Measurements from ENCODE around the gene WDR45B. TPM values are rescaled to one million over a fixed set of nuclear protein-coding genes. Genes with fewer than 3 reads are reported as not detected.

The WDR45B gene
- total RNA-seq, 1 donor from 2014 or later = 65.3 TPM

DNA sequence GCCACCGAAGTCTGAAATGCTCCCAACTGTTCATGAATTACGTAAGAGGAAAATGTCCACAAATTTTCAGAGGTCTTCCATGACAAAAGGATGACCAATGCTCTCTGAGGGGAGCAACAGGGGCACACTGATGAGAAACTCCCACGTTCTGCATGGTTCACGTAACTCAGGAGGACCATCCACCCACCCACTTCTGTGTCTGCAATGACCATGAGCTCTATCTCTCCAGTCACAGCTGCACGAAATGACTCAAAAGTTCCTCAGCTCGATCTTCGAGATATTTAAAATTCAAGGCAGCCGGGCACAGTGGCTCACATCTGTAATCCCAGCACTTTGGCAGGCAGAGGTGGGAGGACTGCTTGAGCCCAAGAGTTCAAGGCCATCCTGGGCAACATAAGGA, 15.8 kb downstream of the WDR45B start:
- no peak for DNase-seq (ENCODE audit: low spot score)

DNA sequence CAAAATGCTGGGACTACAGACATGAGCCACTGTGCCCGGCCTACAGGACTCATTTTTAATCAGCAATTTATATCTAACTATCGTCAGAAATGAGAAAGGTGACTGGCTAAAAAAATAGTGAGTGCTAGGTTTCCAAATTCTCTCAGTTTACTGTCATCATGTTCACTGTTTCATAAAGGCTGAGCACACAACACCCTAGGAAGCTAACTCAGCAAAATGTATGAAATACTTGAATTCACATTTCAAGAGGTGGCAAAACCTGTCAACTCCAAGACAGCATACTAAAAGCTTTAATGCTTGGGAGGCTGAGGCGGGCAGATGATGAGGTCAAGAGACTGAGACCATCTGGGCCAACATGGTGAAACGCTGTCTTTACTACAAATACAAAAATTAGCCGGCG, 16.7 kb downstream of the WDR45B start:
- no peak for DNase-seq (ENCODE audit: low spot score)

DNA sequence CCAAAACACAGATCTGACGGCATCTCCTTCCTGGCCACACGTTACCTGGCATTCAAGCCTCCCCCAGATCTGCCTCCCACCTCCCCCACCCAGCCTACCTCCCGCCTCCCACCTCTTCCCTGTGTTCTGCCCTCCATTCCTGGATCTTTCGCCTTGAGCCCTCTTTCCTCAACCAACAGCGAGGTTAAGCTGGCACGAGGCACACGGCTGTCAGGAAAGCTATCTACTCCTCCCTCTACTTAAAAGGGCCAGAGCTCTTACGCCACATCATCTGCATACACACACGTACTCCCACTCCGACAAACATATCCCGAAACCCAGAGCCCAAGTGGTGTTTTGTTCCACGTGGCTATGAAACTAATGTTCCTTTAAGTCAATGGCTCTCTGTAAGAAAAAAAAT, 18.0 kb downstream of the WDR45B start:
- no peak for DNase-seq (ENCODE audit: low spot score)

DNA sequence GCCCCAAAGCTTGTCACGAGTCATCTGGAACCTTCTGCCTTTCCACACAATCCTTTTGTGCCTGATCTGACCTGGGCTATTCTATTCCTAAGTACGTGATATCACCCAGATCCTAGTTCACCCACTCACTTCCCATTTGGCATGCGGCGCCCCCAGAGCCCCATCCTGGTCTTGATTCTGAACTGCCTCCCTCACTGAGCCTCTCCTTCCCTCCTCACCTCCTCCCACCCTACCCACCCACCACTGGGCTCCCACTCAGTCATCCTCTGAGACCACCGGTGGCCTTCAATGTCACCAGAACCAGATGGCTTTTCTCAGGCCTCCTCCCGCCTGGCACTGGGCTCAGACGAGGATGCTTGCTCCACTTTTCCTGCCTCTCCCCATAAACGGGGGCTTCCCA, 18.5 kb downstream of the WDR45B start:
- DNase-seq (ENCODE audit: low spot score) = no peak

DNA sequence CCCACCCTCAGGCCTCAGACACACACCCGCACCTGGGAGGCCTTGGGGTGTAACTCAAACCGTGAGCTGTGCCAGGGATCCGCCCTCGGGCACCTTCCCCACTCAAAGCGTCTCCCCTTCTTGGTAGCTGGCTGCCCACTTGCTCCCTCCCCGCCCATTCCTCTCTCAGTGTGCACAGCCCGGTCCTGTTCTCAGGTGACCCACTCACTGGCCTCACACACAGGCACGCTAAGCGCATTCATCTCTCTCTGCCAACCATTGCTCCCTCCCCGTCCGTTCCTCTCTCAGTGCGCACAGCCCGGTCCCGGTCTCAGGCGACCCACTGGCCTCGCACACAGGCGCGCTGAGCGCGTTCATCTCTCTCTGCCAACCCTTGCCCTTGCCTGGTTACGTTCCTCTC, 20.8 kb downstream of the WDR45B start:
- DNase-seq (ENCODE audit: low spot score) = no peak

DNA sequence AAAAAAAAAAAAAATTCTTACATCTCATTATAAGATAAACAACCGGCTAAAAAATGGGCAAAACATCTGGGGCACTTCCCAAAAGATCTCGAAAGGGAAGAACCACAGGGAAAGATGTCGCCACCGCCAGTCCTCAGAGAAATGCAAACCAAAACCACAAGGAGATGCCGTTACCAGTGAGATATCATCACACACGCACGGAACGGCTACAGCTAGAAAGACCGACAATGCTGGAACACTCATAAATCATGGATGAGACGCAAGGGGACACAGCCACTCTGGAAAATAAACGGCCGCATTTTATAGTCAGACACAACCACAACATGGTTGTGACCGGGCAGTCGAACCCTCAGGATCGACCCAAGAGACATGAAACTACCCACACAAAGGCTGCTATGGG, 24.5 kb downstream of the WDR45B start:
- no peak for DNase-seq (ENCODE audit: low spot score)

DNA sequence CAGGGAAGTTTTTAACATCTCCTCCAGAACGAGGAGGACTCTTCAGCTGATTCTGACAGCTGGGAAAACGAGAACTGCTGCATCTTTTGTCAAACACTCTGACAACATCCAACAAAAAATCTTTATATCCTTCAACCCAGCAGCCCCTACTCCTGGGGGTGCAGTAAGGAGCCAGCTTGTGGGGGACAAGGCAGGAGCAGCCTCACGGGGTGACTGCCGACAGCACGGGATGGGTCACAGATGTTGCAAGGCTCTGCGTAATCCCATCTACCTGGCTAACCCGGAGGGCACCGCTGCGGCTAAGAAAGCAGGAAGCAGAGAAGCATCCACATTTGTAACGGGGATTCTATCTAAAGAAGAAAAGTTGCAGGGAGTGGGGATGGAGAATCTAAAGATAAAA, 28.6 kb downstream of the WDR45B start:
- DNase-seq (ENCODE audit: low spot score) = no peak

DNA sequence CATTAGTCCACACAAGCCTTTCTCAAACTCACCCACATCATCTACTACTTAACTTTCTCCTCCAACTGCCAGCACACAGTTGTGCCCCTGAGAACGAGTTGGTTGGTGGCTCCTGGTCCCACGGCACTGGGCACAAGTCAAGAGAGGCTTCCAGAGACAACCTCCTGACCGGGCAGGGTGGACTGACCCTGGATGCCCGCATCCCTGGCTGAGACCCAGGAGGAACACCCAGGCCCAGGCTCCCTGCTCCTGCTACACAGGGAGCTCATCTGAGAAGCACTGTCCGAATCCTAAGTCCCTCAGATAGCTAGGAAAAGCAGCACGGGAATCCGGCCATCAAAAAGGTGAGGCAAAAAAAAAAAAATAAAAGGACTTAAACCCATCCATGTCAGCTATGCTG, 29.0 kb downstream of the WDR45B start:
- no peak for DNase-seq (ENCODE audit: low spot score)

DNA sequence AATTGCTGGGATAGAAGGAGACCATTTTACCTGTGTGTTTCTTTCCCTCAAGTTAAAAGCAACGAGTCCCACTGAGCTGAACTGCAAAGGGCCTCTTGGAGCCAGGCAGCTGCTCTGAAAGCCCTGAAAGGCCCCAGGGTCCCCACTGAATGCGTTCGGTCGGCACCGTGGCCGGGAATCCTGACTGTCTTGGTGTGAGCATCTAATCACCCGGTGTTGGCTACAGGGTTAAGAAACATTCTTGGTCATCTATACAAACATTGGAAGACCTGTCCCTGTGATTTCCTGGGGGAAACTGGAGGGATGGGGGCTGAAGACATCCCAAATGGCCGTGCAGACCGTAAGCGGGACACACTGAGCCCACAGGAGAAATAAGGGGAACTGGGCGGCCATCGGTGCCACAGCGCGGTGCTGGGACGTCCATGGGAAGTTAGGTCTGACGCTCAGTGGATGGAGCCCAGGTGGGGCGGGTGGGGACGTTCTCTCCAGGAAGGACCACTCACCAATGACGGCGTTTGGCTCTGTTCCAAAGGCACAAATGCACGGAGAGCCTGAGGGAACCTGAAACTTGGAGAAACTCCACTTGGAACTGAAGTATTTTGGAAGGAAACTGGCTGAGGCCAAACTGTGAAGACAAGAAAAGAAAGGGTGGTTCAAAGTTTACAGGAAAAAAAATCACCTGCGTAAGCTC, 32.1 kb downstream of the WDR45B start:
- no peak for DNase-seq (ENCODE audit: low spot score)

DNA sequence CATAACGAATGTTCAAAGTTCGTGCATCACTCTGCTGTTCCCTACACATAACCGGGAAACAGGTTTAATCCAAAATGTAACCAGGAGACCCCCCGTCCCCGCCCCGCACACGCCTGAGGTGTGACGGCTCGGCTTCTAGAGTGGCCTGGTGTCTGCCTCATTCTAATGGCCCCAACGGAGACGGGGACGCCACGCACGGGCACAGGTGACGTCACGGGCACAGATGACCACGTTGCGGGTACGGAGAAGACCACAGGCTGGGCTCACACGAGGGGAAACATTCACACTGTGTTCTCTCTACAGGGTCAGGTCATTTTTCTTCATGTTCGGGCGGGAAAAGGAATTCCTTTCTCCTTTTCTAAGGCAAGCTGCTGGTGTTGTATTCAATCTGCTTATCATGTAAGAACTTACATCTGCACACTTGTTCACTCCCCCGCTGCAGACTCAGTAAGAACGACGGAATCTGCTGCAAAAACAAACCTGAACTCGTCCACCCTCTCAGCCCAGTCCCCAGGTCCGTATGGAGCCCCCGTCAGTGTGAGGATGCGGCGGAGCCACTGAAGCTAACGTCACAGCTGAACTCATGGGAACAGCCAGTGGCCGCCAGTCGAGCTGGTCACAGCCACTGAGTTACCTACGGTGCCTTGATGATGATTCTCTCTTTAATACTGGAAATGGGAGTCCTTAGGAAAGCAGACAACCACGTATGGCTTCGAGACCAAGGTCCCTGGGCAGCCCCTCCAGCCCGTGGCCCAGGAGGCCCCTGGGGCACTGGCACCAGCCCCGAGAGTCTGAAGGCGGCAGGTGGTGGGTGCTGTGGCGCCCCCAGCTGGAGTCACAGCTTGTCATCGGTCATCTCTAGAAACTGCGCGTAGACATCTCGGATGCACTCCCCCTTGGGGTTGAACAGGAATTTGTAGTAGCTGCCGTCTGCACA, 32.9 kb downstream of the WDR45B start:
- DNase-seq (ENCODE audit: low spot score) = no peak

DNA sequence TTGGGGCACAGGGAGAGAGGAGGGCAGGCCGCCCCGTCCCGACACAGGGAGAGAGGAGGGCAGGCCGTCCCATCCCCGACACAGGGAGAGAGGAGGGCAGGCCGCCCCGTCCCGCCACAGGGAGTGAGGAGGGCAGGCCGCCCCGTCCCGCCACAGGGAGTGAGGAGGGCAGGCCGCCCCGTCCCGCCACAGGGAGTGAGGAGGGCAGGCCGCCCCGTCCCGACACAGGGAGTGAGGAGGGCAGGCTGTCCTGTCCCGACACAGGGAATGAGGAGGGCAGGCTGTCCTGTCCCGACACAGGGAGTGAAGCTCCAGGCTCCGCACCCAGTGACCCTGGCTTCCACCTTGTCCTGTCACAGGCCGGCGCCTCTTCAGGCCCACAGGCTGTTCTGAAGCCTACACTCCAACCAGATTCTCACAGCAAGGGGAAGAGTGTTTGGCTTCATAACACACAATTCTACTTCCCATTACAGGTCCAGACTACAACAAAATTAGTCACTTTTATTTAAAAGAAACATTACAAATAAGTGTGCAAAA, 34.1 kb downstream of the WDR45B start:
- DNase-seq (ENCODE audit: low spot score) = no peak

DNA sequence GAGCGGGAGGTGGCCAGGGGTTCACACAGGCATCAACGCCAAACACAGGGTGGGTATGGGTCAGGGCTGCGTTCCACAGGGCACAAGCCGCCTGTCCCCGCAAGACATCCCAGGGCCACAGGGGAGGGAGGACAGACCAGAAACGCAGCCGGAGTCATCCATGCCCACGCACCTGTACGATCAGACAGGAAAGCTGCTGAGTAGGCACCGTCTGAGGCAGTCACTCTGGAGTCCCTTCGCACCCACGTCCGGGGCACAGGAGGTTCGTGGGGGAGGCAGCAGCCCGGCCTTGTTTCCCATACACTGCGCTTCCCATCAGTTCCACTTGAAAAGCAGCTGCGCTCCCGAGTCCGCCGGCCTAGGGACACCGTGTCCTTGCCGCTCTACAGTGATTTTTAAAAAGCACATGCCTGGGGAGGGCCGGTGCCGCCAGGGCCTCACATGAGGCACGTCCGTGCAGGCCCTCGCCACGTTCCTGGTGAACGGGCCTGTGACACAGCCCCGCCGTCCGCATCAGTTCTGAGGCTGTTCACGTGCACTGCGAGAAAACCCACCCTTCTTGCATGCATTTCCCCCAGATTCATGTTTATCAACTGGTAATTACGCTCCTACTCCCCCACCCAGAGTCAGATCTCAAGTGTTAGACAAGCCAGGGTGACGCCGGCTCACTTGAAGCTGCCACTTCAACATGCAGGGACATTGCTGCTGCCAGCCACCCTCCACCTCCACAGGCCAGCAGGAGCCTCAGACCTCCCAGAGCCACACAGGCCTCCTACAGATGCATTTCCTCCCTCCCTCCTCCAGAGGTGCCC, 34.8 kb downstream of the WDR45B start:
- DNase-seq (ENCODE audit: low spot score) = no peak

DNA sequence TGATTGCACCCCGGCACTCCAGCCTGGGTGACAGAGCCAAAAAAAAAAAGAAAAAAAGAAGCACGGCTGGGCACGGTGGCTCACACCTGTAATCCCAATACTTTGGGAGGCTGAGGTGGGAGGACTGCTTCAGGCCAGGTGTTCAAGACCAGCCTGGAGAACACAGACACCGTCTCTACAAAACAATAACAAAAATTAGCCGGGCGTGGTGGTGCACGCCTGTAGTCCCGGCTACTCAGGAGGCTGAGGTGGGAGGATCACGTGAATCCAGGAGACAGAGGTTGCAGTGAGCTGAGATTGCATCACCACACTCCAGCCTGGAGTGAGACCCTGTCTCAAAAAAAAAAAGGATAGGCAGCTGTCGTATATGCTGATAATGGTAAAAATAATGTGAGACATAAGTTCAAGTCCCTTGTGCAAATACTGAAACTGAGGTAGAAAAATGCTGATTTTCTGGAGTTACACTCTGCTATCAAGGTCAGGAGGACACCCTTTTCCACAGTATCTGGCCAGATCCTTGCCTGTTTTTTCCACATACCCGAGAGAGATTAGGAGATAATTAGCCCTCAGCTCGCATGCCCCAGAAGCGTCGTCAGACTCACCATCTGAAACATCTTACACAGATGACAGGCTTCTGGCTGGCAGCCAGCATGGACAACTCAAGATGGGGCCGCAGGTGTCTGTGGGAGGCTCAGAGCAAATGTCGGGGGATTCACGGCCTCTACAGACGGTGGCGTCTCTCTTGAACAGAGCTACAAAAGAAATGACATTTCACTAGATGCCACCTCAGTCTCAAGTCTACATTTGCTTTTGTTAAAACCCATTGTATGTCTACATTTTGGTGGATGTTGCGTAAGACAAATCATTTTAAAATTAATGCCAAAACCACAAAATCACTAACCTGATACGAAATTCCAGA, 36.8 kb downstream of the WDR45B start:
- DNase-seq (ENCODE audit: low spot score) = no peak

DNA sequence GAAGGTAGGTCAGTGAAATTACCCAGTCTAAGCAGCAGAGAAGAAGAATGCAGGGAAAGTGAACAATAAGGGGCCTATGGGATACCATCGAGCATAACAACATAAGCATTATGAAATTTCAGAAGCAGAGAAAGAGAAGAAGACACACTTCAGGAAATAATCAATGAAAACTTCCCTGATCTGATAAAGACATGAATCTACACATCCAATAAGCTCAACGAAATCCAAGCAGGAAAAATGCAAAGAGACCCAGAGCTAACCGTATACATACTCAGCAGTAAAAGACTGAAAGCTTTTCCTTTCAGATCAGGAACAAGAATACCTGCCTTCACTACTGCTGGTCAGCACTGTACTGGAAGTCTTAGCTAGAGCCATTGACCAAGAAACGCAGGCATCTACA, 38.6 kb downstream of the WDR45B start:
- no peak for DNase-seq (ENCODE audit: low spot score)

DNA sequence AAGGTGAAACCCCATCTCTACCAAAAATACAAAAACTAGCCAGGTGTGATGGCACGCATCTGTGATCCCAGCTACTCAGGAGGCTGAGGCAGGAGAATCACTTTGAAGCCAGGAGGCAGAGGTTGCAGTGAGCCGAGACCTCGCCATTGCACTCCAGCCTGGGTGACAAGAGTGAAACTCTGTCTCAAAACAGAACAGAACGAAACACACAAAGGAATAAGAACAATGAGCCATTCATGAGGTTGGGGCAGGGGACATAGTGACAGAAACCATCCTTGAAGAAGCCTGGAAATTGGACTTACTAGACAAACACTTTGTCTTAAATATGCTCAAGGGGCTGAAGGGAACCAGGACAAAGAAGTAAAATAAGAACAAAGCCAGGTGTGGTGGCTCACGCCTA, 39.4 kb downstream of the WDR45B start:
- no peak for DNase-seq (ENCODE audit: low spot score)

DNA sequence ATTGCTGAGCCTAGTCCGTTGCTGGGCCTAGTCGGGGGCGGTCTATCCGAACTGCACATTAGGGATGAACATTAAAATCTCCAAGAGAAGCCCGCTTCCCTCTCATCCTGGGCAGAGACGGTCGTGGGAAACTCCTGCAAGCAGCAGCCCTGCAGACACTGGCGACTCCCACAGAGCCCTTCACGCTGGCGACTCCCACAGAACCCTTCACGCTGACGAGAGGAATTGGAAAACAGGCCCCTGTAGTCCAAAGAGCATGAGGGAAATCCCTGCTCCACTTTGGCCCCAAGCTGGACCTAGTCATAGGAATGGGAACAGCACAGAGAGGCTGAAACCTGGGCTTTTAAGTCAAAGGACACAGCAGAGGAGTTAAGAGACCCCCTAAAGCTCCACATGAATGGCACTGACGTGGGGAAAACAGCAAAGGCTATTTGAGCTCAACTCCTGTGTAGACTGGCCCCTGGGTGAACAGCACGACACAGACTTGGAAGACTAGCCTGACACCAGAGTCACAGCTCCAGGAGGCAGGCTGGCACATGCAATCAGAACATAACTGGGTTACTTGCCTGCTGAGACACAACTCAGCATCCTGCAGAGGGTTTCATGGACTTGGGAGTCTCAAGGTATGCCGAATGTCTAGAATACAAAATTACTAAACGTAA, 42.2 kb downstream of the WDR45B start:
- no peak for DNase-seq (ENCODE audit: low spot score)

DNA sequence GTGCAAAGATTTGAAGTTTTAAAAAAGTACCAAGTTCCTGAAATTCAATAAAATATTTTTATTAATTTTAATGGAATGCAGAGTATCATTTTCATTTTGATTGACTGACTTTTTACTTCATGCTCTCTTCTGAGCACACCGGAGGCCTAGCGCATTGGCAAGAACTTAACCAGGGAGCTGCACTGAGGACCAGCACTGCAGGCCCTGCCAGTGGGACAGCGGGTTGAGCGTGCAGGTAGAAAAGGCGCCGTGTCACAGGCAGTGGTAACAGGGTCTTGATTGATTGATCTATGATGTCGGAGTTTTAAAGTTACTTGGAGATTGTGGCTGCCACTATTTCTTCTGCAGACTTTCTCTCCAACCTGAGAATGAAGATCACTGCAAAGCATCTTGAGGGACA, 43.7 kb downstream of the WDR45B start:
- DNase-seq (ENCODE audit: low spot score) = no peak

DNA sequence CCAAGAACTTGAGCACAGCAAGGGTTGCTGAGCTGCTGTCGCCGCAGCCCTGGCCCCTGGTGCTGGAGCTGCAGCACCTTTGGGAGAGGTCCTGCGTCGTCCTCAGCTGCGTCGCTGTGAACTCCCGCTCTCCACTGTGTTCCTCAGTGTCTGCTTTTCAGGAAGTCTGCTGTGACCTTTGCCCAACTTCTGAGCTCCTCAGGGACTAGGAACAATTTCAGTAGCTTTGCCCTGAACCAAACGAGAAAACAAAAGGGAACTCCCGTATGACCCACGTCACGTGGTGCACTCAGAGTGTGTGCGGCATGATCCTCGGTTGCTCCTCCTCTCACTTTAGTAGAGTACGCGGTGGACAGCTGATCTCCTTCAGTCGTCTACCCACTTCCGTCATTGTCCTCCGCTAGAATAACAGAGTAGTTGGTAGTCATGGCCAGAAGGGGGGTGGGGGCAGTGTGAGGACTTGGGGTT, 44.2 kb downstream of the WDR45B start:
- DNase-seq (ENCODE audit: low spot score) = no peak

DNA sequence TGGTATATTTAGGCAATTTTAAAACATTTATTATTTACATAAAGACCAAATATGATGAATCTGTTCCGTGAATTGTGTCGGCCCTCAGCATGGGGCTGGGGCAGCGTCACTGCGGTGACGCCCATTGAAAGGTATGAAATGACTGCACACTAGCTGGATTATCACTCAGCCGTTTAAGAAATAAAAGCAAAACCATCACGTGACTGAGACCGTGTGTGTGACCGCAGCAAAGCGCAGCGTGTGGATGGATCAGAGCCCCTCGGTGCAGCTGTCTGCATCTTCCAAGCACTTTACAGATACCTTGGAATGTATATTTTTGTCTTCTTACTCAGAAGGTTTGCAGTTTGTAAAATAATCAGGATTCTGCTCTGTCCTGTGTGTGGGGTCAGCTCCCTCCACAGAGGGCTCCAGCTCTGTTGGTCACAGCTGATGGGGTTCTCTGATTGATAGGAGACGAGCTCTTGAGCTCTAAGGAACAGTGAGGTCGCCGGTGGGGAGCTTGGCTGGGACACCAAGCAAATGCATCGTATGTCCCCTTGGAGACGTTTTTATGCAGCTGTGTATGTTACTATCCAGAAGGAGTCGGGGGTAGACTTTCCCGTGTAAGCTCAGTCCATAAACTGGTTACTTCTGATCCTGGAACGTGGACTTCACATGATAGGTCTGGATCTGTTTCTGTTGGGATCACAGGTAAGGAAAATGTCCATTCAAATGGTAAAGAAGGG, 45.1 kb downstream of the WDR45B start:
- DNase-seq (ENCODE audit: low spot score) = no peak
